ENCODE results near the gene NINJ2. TPM values are rescaled to one million over a fixed set of nuclear protein-coding genes. Genes with fewer than 3 reads are reported as not detected.
A peak's percentile ranks its signal among the peaks of the same experiment; 100 is the strongest.

The NINJ2 gene
- polyA plus RNA-seq, 2 of the 4 experiments (the other 2 are of a cell fraction) = 0.76 to 1.2 TPM

DNA sequence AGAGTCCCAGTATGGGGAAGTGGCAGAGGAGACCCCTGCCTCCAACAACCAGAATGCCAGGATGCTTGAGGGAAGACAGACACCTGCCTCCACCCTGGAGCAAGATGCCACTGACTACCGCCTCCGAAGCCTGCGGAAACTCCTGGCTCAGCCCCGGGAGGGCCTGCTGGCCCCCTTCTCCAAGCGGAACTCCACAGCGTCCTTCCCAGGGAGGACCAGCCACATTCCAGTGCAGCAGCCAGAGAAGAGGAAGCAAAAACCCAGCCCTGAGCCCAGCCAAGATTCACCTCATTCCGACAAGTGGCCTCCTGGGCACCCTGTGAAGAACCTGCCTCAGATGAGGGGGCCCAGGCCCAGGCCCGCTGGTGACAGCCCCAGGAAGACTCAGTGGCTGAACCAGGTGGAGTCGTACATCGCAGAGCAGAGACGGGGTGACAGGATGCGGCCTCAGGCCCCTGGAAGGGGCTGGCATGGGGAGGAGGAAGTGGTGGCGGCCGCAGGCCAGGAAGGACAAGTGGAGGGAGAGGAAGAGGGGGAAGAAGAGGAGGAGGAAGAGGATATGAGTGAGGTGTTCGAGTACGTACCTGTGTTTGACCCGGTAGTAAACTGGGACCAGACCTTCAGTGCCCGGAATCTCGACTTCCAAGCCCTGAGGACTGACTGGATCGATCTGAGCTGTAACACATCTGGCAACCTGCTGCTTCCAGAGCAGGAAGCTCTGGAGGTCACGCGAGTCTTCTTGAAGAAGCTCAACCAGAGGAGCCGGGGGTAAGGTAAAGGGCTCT is 109.8 kb downstream of the NINJ2 start:
- ChIA-PET CTCF (interaction anchor here (1.2 to 2.7 kb wide), 7 partner anchors 11 to 198 kb away, joined by 4 to 13 read pairs (median 7); no protein-coding TSS in a partner anchor), POLR2A (no interaction called here)
- FAIRE-seq (no peak), ATAC-seq (no peak), DNase-seq (ENCODE audit: low read depth in 1 of 2, low spot score in 1 of 2) (no peak)
- 89% methylated on average over 23 of the region's 23 CpGs for WGBS (ENCODE audit: missing lambda C conversion rate)
- no peak overlapping the region for H3K4me2 ChIP-seq
- H3K9me3 ChIP-seq = no peaks in the 10 kb centered on the region
- H3K4me3 ChIP-seq = no peak overlapping the region
- H3K27ac ChIP-seq = peak overlapping the region; percentile 11 to 42; a peak in 3 of 6 replicates
- TF ChIP-seq NFE2L2 (conservative IDR thresholded peaks at IDR 0.05; ENCODE audit: low read length) (no peak), POLR2A (IDR thresholded peaks at IDR 0.05; ENCODE audit: low read length) (no peak), MAFK (IDR thresholded peaks at IDR 0.05; ENCODE audit: partially characterized antibody) (no peak), KDM5A (IDR thresholded peaks at IDR 0.05) (no peak), EHMT2 (IDR thresholded peaks at IDR 0.05; ENCODE audit: low read depth) (no peak), JUNB (IDR thresholded peaks at IDR 0.05) (no peak), HOXB5 (CRISPR knock-in tag; IDR thresholded peaks at IDR 0.05) (no peak), SREBF2 (IDR thresholded peaks at IDR 0.05) (no peak), SMC3 (IDR thresholded peaks at IDR 0.05) (no peak), RCOR1 (IDR thresholded peaks at IDR 0.05; ENCODE audit: low read depth, low read length) (no peak), EHF (CRISPR knock-in tag; IDR thresholded peaks at IDR 0.05) (no peak), RARB (CRISPR knock-in tag; IDR thresholded peaks at IDR 0.05) (no peak), JUN (IDR thresholded peaks at IDR 0.05) (no peak), TFCP2L1 (CRISPR knock-in tag; IDR thresholded peaks at IDR 0.05) (no peak), HOXA7 (CRISPR knock-in tag; IDR thresholded peaks at IDR 0.05) (no peak)
- TF ChIP-seq, protein P1, sequence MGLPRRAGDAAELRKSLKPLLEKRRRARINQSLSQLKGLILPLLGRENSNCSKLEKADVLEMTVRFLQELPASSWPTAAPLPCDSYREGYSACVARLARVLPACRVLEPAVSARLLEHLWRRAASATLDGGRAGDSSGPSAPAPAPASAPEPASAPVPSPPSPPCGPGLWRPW (IDR thresholded peaks at IDR 0.05) = no peak
- peaks cover 13% of the 10 kb centered on the region; the same call in 2 of the 3 replicates for H3K4me1 ChIP-seq

DNA sequence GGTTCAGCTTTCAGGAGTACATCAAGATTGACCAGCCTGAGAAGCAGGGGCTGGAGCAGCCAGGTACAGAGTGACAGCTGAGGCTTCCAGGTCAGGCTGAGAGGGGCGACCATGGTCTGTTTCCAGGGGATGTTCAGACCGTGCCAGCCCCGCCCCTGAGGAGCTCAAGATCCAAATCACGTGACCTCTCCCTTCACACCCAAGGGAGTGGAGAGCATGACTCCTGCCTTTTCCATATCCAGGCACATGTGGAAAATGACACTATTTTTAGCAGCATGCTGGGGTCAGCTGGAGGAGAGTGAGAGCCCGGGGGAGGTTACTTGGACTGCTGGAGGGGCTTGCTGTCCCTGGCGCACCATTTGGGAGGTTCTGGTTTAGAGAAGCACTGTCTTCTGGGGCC is 110.8 kb downstream of the NINJ2 start:
- CTCF ChIA-PET = interaction anchor here (1.2 to 2.9 kb wide), 4 partner anchors 17 to 110 kb away, joined by 4 to 25 read pairs (median 8); no protein-coding TSS in a partner anchor
- no peak overlapping the region for H3K4me2 ChIP-seq
- no peak overlapping the region for H3K27ac ChIP-seq
- 31% methylated on average over 6 of the region's 6 CpGs for WGBS (ENCODE audit: missing lambda C conversion rate)
- DNase-seq (ENCODE audit: low read depth in 1 of 2, low spot score in 1 of 2) (no peak), FAIRE-seq (no peak), ATAC-seq (peak in 1 of 2 experiments; percentile 5; a peak in 1 of 6 replicates)
- peaks cover 14% of the 10 kb centered on the region; the same call in 2 of the 3 replicates for H3K4me1 ChIP-seq
- no peaks in the 10 kb centered on the region for H3K9me3 ChIP-seq
- POLR2A ChIA-PET = no interaction called here
- H3K4me3 ChIP-seq = no peak overlapping the region
- peak; percentile 67 for TF ChIP-seq USF2 (IDR thresholded peaks at IDR 0.05)
- TF ChIP-seq HEYL (CRISPR knock-in tag; IDR thresholded peaks at IDR 0.05) = no peak

GRCh38 chr12:550473-551260 is 112.6 kb downstream of the NINJ2 start:
- CTCF ChIA-PET = interaction anchor here (0.7 to 2.9 kb wide), 6 partner anchors 20 to 264 kb away, joined by 4 to 25 read pairs (median 4); no protein-coding TSS in a partner anchor

More at GRCh38 chr12:550473-551260, 112.6 kb downstream of the NINJ2 start:
- no peak for DNase-seq (ENCODE audit: low read depth in 1 of 2, low spot score in 1 of 2)
- ATAC-seq = no peak
- H3K27ac ChIP-seq = no peak overlapping the region
- H3K4me1 ChIP-seq = peaks cover 25% of the 10 kb centered on the region; the same call in 2 of the 3 replicates
- no peak overlapping the region for H3K4me2 ChIP-seq
- no peak for FAIRE-seq
- TF ChIP-seq, protein P2, sequence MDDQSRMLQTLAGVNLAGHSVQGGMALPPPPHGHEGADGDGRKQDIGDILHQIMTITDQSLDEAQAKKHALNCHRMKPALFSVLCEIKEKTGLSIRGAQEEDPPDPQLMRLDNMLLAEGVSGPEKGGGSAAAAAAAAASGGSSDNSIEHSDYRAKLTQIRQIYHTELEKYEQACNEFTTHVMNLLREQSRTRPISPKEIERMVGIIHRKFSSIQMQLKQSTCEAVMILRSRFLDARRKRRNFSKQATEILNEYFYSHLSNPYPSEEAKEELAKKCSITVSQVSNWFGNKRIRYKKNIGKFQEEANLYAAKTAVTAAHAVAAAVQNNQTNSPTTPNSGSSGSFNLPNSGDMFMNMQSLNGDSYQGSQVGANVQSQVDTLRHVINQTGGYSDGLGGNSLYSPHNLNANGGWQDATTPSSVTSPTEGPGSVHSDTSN (IDR thresholded peaks at IDR 0.05) = no peak
- TF ChIP-seq NPAS2 (CRISPR knock-in tag; IDR thresholded peaks at IDR 0.05; ENCODE audit: borderline replicate concordance) = no peak
- POLR2A ChIA-PET = no interaction called here
- H3K4me3 ChIP-seq = no peak overlapping the region
- no peaks in the 10 kb centered on the region for H3K9me3 ChIP-seq
- 72% methylated on average over 18 of the region's 18 CpGs for WGBS (ENCODE audit: missing lambda C conversion rate)

Measured in A549 (cell line).